Glutamatergic neuron (in vitro differentiated cells): ENCODE measurements around the gene OPA1. TPM values are rescaled to one million over a fixed set of nuclear protein-coding genes. Genes with fewer than 3 reads are reported as not detected.

Experiments
- DNase-seq: peaks from one replicate; pipeline ENCODE4 v3.0.0; 2022
- H3K27ac Mint-ChIP-seq: one replicate; pipeline ENCODE4 v1.8.0; 2020; ENCODE audit warnings: mild to moderate bottlenecking, mixed read lengths, inconsistent platforms; ENCODE audit not compliant: unreplicated experiment
- H3K27me3 Mint-ChIP-seq: one replicate; pipeline ENCODE4 v1.8.0; 2020; ENCODE audit warnings: mild to moderate bottlenecking, moderate library complexity, mixed read lengths, inconsistent platforms; ENCODE audit not compliant: unreplicated experiment
- H3K36me3 Mint-ChIP-seq: one replicate; pipeline ENCODE4 v1.8.0; 2020; ENCODE audit warnings: mild to moderate bottlenecking, mixed read lengths, inconsistent platforms; ENCODE audit not compliant: unreplicated experiment
- H3K4me1 Mint-ChIP-seq: one replicate; pipeline ENCODE4 v1.8.0; 2020; ENCODE audit warnings: mild to moderate bottlenecking, low read depth, mixed read lengths, inconsistent platforms; ENCODE audit not compliant: unreplicated experiment
- H3K4me3 Mint-ChIP-seq: one replicate; pipeline ENCODE4 v1.8.0; 2020; ENCODE audit warnings: mild to moderate bottlenecking, mixed read lengths, inconsistent platforms; ENCODE audit not compliant: unreplicated experiment
- H3K9me3 Mint-ChIP-seq: one replicate; pipeline ENCODE4 v1.8.0; 2020; ENCODE audit warnings: mild to moderate bottlenecking, moderate library complexity, mixed read lengths, inconsistent platforms; ENCODE audit not compliant: unreplicated experiment
- CTCF ChIP-seq: fragments of 200-600 bp; sonication (generic); IDR thresholded peaks from one replicate; pipeline ENCODE4 v1.5.0; 2021; ENCODE audit not compliant: partially characterized antibody, unreplicated experiment
- total RNA-seq: library from RNA; stranded (reverse); fragmentation: NEBNext Ultra II Directional; extraction: Animal tissue kit (Norgen Biotek cat#: 25700); gene quantifications from one replicate; pipeline ENCODE4 v1.2.1, GENCODE V29; 2021; ENCODE audit not compliant: unreplicated experiment

Gene OPA1
- total RNA-seq, 1 donor from 2014 or later = 122 TPM

GRCh38 chr3:193701953-193702635 lies 109.1 kb downstream of the OPA1 start:
- Mint-ChIP-seq H3K27me3 (peaks cover 2% of the 10 kb centered on the region), H3K9me3 (no peaks in the 10 kb centered on the region), H3K36me3 (no peaks in the 10 kb centered on the region), H3K4me3 (no peak overlapping the region), H3K4me1 (peaks cover 11% of the 10 kb centered on the region), H3K27ac (no peak overlapping the region)
- no peak for DNase-seq
- TF ChIP-seq CTCF = no peak

GRCh38 chr3:193702967-193703366 lies 110.0 kb downstream of the OPA1 start:
- Mint-ChIP-seq H3K27ac (no peak overlapping the region), H3K9me3 (peaks cover under 1% of the 10 kb centered on the region), H3K27me3 (peaks cover 2% of the 10 kb centered on the region), H3K36me3 (no peaks in the 10 kb centered on the region), H3K4me3 (no peak overlapping the region), H3K4me1 (peaks cover 15% of the 10 kb centered on the region)
- DNase-seq = no peak
- TF ChIP-seq CTCF = no peak

GRCh38 chr3:193704431-193704830 lies 111.4 kb downstream of the OPA1 start:
- Mint-ChIP-seq H3K27ac (peak overlapping the region; percentile 10), H3K27me3 (peaks cover 2% of the 10 kb centered on the region), H3K9me3 (peaks cover 1% of the 10 kb centered on the region), H3K4me3 (peak overlapping the region; percentile 17), H3K36me3 (no peaks in the 10 kb centered on the region), H3K4me1 (peaks cover 22% of the 10 kb centered on the region)
- no peak for TF ChIP-seq CTCF
- DNase-seq = no peak

- H3K4me1 Mint-ChIP-seq = peaks cover 24% of the 10 kb centered on the region
- H3K27ac Mint-ChIP-seq = no peak overlapping the region
- peaks cover 7% of the 10 kb centered on the region for H3K9me3 Mint-ChIP-seq
- peak overlapping the region; percentile 2 for H3K4me3 Mint-ChIP-seq
- H3K27me3 Mint-ChIP-seq = peaks cover 8% of the 10 kb centered on the region
- TF ChIP-seq CTCF = no peak
- H3K36me3 Mint-ChIP-seq = peaks cover 1% of the 10 kb centered on the region
- DNase-seq = no peak
Measured at GRCh38 chr3:193708270-193708669, 115.3 kb downstream of the OPA1 start.

GRCh38 chr3:193710286-193711165 lies 117.5 kb downstream of the OPA1 start:
- H3K27ac Mint-ChIP-seq = no peak overlapping the region
- H3K4me3 Mint-ChIP-seq = no peak overlapping the region
- H3K9me3 Mint-ChIP-seq = peaks cover 11% of the 10 kb centered on the region
- H3K27me3 Mint-ChIP-seq = peaks cover 7% of the 10 kb centered on the region
- peaks cover 16% of the 10 kb centered on the region for H3K36me3 Mint-ChIP-seq
- DNase-seq = no peak
- no peak for TF ChIP-seq CTCF
- H3K4me1 Mint-ChIP-seq = peaks cover 13% of the 10 kb centered on the region
